Activated CD8-positive, alpha-beta memory T cell treated with anti-CD3 and anti-CD28 coated beads, Interleukin-2, amount 50 U/mL, for 1 hour (primary cell): Measurements from ENCODE around the gene CEBPG.

Source experiments
- DNase-seq: peaks from one replicate; pipeline ENCODE4 v3.0.0-alpha.2; 2020; ENCODE audit errors: extremely low read depth

CEBPG gene

GRCh38 chr19:33394723-33395560 is 21.4 kb downstream of the CEBPG start:
- DNase-seq: no peak

GRCh38 chr19:33395561-33396550 is 22.3 kb downstream of the CEBPG start:
- no peak for DNase-seq

GRCh38 chr19:33396701-33397535 is 23.4 kb downstream of the CEBPG start:
- DNase-seq: no peak

GRCh38 chr19:33397536-33398360 is 24.2 kb downstream of the CEBPG start:
- no peak for DNase-seq

- DNase-seq: no peak
Measured at GRCh38 chr19:33398361-33399060, 25.0 kb downstream of the CEBPG start.

GRCh38 chr19:33399081-33399744 is 25.7 kb downstream of the CEBPG start:
- DNase-seq: no peak

GRCh38 chr19:33399745-33400681 is 26.5 kb downstream of the CEBPG start:
- DNase-seq: no peak

GRCh38 chr19:33400856-33401682 is 27.6 kb downstream of the CEBPG start:
- DNase-seq: no peak

GRCh38 chr19:33401683-33402420 is 28.3 kb downstream of the CEBPG start:
- no peak for DNase-seq

GRCh38 chr19:33402421-33403220 is 29.1 kb downstream of the CEBPG start:
- no peak for DNase-seq

- DNase-seq: no peak
Measured at GRCh38 chr19:33403221-33403972, 29.9 kb downstream of the CEBPG start.

- DNase-seq: no peak
Measured at GRCh38 chr19:33403973-33404304, 30.4 kb downstream of the CEBPG start.

- no peak for DNase-seq
Measured at GRCh38 chr19:33404506-33405253, 31.2 kb downstream of the CEBPG start.

GRCh38 chr19:33405254-33405552 is 31.7 kb downstream of the CEBPG start:
- no peak for DNase-seq
